ENCODE measurements around the gene GNAS-AS1.
A peak's percentile ranks its signal among the peaks of the same experiment; 100 is the strongest.

Gene GNAS-AS1

DNA sequence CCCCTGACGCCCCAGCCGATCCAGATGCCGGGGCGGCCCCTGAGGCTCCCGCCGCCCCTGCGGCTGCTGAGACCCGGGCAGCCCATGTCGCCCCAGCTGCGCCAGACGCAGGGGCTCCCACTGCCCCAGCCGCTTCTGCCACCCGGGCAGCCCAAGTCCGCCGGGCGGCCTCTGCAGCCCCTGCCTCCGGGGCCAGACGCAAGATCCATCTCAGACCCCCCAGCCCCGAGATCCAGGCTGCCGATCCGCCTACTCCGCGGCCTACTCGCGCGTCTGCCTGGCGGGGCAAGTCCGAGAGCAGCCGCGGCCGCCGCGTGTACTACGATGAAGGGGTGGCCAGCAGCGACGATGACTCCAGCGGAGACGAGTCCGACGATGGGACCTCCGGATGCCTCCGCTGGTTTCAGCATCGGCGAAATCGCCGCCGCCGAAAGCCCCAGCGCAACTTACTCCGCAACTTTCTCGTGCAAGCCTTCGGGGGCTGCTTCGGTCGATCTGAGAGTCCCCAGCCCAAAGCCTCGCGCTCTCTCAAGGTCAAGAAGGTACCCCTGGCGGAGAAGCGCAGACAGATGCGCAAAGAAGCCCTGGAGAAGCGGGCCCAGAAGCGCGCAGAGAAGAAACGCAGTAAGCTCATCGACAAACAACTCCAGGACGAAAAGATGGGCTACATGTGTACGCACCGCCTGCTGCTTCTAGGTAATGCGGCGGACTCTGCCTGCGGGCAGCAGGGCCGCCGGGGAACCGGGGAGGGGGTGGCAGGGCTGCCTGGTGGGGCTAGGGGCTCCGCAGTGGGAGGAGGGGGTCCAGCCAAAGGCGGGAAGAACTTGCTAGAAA, 4.2 kb upstream of the GNAS-AS1 start:
- no peak for DNase-seq

DNA sequence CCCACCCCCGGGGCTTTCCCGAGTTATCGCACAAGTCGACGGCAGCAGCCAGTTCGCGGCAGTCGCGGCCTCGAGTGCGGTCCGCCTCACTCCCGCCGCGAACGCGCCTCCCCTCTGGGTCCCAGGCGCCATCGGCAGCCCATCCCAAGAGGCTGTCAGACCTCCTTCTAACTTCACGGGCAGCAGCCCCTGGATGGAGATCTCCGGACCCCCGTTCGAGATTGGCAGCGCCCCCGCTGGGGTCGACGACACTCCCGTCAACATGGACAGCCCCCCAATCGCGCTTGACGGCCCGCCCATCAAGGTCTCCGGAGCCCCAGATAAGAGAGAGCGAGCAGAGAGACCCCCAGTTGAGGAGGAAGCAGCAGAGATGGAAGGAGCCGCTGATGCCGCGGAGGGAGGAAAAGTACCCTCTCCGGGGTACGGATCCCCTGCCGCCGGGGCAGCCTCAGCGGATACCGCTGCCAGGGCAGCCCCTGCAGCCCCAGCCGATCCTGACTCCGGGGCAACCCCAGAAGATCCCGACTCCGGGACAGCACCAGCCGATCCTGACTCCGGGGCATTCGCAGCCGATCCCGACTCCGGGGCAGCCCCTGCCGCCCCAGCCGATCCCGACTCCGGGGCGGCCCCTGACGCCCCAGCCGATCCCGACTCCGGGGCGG, 3.4 kb upstream of the GNAS-AS1 start:
- no peak for DNase-seq

DNA sequence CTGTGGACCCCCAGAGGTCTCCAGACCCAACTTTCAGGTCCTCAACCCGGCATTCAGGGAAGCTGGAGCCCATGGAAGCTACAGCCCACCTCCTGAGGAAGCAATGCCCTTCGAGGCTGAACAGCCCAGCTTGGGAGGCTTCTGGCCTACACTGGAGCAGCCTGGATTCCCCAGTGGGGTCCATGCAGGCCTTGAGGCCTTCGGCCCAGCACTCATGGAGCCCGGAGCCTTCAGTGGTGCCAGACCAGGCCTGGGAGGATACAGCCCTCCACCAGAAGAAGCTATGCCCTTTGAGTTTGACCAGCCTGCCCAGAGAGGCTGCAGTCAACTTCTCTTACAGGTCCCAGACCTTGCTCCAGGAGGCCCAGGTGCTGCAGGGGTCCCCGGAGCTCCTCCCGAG, 2.8 kb upstream of the GNAS-AS1 start:
- DNase-seq, result no peak

DNA sequence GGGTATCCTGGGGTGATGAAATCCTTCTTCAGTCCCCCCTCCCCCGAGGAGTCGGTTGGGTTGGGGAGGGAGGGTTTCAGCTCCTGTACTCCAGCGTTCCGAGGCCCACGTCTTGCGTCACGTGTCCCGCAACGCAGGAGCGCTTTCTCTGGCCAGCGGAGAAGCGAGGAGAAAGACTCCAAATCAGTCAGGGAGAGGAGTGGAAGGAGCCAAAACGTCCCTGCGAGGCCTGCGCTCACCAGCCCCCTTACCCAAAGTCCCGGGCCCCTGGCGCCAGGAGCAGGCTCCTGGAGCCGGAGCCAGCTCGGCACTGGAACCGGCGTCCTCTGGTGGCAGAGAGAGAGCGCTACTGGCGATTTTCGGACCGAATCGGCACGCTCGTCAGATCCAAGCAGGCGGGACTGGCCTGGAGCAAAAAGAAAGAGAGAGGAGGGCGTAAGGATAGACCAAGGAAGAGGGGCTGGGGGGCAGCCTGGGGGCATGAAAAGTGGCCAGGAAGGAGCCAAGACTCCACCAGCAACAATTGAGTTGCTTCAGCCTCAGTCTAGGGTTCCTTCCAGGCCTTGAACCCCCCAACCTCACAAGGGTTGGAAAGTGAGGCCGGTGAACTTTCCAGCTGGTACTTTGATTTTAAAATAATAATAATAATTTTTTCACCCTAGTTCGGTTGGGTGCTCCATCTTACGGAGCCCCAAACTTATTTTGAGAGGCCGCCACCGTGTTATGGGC, 2.0 kb upstream of the GNAS-AS1 start, which contains the start of gene GNAS:
Gene GNAS (plus strand): TSS at position 174 of the 729 bp plus-strand sequence.
- no peak for DNase-seq

DNA sequence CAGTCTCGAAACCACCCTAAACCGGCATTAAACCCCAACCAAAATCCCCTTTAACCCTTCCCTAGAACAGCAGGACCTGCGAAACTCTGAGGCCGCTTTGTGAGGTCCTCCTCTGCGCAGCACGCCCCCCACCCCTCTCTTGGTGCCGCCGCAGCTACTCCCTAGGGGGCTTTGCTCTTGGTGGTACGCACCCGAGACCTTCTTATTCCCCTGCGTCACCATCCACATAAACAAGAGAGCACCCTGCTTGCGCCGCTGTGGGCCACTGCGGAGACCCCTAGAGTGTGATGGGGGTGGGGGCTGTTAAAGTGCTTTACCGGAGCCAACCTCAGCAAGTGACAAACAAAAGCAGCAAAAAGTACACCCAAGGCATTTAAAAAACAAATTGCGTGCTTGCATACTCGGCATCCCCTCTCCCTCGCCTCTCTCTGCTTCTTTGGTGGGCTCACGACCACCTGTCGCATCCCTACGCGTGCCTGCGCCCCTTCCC, 1.3 kb upstream of the GNAS-AS1 start:
- DNase-seq, result no peak

- no peak for DNase-seq
These were observed 693 bp upstream of the GNAS-AS1 start for GRCh38 chr20:58851221-58851968.

- peak; percentile 44 for DNase-seq
These were observed 3.2 kb downstream of the GNAS-AS1 start for GRCh38 chr20:58847463-58847862.

- DNase-seq, result no peak
These were observed 5.0 kb downstream of the GNAS-AS1 start for GRCh38 chr20:58845706-58846105.

GRCh38 chr20:58843128-58843556, 7.6 kb downstream of the GNAS-AS1 start:
- DNase-seq, result no peak

DNA sequence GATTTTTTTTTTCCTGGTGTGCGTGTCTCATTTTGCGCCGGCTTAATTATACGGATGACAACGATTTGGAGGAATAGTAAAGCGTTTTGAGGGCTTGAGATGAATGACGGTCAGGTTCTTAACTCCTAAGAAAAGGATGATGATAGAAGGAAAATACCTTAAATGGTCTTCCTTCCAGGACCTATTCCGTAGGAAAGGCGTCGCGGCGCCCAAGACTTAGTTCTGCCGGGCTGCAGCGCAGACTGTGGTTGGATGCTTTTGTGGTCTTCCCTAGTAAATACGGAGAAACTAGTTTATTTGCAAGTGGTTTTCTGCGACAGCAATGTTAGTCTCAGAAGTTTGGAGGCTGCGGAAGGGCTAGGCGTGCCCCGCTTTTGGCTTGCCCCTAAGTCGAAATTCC, 8.4 kb downstream of the GNAS-AS1 start:
- no peak for DNase-seq

DNA sequence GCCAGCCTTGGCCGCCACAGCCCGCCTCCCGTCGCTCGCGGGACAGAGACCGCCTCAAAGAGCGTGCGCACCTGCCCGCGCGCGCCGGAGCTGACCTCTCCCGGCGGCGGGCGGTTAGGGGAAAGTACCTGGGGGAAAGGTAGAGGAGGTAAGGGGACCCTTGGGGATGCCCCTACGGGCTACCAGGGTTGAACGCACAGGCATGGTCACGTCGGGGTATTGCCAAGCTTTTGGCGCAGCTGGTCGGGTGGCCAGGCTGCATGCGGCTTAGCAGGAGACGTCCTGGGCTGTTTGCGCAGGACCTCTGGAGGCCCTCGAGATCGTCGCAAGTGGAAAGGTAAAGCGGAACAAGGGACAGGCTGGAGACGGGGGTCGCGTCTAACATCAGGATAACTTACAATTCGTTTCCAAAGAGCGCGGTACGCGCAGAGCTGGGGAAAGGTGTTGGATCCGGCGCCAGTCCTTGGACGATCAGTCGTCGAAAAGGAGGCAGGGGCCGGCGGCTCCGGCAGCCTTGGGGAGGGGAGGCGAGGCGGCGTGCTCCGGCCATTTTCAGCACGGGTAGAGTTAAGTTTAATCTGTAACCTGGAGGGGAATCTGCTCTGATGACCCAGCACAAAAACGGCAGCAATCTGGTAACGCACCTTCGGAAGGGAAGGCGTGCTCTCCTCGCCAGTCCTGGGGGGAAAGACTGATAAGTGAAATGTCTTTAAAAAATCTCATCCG, 9.0 kb downstream of the GNAS-AS1 start:
- no peak for DNase-seq

DNA sequence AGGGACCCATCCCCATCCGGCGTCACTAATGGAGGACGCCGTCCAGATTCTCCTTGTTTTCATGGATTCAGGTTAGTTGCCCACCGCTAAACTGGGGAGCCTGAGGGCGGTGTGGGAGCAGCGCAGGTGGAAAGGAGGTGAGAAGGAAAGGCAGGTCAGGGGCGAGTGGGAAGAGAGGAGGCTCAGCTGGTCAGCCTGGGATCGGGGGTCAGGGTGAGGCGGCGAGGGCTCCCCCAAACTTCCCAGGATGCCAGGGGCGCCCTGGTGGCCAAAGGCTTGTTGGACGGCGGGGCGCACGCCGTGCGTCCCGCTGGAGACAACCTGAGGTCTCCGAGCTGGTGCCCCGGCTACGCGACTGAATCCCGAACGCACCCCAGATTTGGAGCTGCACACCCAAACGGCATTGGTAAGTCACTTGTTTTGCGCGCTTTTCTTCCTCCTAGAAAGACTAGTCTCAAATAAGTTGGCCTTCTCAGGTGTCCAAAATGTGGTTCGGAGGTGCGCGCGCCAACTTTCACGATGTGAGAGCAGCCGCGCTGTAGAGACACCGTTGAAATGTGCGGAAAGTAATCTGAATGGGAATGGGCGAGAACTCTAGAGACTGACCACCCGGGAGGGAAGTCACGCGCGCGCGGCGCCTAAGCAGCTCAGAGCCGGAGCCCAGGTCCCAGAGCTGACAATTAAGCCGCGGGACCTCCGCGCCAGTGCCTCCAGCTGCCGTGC, 9.7 kb downstream of the GNAS-AS1 start:
- no peak for DNase-seq

- DNase-seq, result no peak
These were observed 10.5 kb downstream of the GNAS-AS1 start for GRCh38 chr20:58839991-58840747.

GRCh38 chr20:58839474-58839874, 11.2 kb downstream of the GNAS-AS1 start:
- DNase-seq, result peak; percentile 23

- DNase-seq, result no peak
These were observed 12.5 kb downstream of the GNAS-AS1 start for GRCh38 chr20:58838174-58838573.

- no peak for DNase-seq
These were observed 13.0 kb downstream of the GNAS-AS1 start for GRCh38 chr20:58837717-58838116.

DNA sequence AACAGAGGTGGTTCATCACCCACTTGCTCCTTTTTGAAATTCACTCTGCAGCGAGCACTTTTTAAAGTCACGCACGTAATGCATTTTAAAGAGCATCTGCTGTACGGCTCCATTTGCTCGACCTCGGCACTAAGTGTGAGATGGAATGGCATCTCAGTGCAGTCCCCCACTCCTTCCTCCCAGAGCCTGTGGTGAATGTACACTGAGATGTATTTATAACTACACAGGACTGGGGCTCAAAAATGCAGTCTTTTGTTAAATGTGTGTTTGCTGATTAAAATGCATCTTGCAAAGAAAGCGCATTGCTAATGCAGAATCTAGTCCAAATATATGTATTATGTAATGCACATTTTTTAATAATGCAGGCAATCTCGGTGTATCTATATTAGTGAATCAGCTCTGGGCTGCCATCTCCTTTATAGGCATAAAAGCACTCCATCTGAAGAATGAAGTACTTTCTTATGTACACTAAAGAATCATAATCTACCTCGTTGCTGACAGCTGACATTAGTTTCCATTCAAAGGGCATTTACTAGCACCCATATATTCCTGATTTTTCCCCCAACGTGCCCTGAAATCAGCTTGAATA, 14.0 kb downstream of the GNAS-AS1 start:
- no peak for DNase-seq

DNA sequence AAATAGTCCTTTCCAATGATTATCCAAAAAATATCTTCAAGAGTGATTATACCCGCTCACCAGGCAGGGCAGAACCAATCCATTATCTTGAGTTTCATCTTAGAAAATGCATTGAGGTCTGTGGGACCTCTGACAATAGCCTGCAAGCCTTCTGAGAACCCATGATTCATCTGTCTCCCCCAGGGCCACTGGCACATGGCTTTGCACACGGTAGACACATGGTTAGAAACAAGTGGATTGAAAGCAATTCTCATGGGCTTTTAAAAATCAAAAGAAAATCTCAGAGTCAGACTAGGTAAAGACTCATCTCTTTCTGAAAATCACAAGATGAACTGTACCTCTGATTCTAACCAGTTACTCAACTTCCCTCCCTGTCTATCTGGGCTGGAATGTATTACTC, 15.5 kb downstream of the GNAS-AS1 start:
- DNase-seq, result no peak

DNA sequence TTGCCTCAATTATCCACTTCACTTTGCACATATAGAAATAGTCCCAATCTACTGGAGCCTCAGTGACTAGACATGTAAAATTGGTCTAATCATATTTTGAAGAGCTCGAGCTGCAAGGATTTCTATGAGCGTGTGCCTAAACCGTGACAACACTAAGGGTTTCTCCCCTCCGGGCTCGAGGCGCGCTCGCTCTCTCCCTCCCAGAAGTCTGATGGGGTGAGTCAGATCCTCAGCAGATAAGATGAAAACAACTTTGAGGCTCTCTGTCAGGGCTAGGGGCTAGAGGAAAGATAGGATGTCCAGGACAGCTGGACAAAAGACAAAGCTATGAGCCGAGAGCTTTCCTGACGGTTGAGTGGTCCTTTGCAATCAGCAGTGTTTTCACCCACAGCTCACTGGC, 16.8 kb downstream of the GNAS-AS1 start:
- DNase-seq, result no peak

DNA sequence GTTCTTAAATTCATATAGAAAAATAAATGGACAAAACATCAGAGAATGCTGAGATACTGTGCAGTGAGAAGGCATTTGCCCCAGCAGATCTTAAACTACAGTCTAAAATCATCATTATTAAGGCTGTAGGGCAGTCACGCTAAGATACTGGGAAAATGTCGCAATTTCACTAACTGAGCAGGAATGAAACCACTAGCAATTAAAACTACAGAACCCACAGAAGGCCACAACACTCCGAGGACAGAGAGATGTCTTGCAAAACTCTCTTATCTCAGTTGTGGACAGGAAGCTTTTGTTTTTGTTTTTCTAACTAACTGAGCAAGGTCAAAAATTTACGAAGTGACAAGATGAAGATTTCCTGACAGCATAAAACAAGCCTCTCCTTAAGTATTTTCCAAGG, 18.2 kb downstream of the GNAS-AS1 start:
- no peak for DNase-seq

All from GDM1 (cell line).